Sigmoid colon (tissue), 4 donors: ENCODE results near the gene NCBP3.

ENCODE experiments used
- EP300 ChIP-seq, 4 donors: sonication (generic); formaldehyde crosslinking; IDR thresholded peaks; one replicate each; pipeline ENCODE4 v1.6.1; 2017; ENCODE audit warnings: antibody characterized with exemption in 4 of 4
- POLR2AphosphoS5 ChIP-seq, 4 donors: sonication (generic); formaldehyde crosslinking; IDR thresholded peaks; one replicate each; pipeline ENCODE4 v1.6.1; 2017; ENCODE audit warnings: antibody characterized with exemption in 4 of 4

- TF ChIP-seq POLR2AphosphoS5 (IDR thresholded peaks at IDR 0.05) (no peak), EP300 (IDR thresholded peaks at IDR 0.05) (no peak)
Measured at GRCh38 chr17:3891626-3892094, 45.6 kb upstream of the NCBP3 start.
